ENCODE measurements around the gene ANKRD60.

The ANKRD60 gene

GRCh38 chr20:58174708-58175280 is 53.7 kb downstream of the ANKRD60 start:
- no peak overlapping the region for H3K4me3 ChIP-seq (ENCODE audit: low read depth, low read length)
- no peak for TF ChIP-seq CTCF (IDR thresholded peaks at IDR 0.05; ENCODE audit: borderline replicate concordance, insufficient read depth, low read depth, low read length)

DNA sequence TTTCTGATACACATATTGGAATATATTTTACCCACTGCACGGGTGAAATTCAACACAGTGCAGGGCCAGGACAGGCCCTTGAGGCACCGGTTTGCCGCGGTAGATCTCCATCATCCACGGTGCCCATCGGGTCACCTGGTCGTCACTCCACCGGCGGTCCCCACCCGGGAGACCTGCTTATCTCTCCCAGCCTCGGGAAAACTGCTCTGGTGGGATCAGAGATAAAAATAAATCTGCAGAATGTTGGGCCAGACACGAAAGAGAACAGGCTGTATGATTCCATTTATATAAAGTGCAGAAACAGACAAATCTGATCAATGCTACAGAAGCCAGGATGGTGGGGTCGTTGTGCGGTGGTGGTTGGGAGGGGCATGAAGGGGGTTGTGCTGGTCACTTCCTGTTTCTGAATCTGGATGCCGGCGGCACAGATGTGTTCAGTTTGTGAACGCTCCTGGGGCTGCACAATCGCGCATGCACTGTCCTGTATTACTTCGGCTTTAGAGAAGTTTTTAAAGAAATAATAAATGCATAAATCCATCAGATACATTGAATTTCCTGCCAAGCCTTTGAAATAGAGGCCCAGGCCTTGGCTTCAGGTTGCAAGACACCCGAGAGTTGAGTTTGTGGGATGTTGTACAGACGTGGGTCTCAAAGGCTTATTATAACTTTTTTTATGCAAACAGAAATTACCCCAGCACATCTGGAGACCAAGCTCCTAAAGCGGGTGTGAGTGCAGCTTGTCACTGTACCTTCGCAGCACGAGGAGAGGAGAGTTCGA is 54.3 kb downstream of the ANKRD60 start:
- no peak overlapping the region for H3K4me3 ChIP-seq (ENCODE audit: low read depth, low read length)

GRCh38 chr20:58173091-58173490 is 55.4 kb downstream of the ANKRD60 start:
- no peak overlapping the region for H3K4me3 ChIP-seq (ENCODE audit: low read depth, low read length)
- no peak for TF ChIP-seq CTCF (IDR thresholded peaks at IDR 0.05; ENCODE audit: borderline replicate concordance, insufficient read depth, low read depth, low read length)

More for the DNA sequence above, 54.3 kb downstream of the ANKRD60 start:
- no peak for TF ChIP-seq CTCF (IDR thresholded peaks at IDR 0.05; ENCODE audit: borderline replicate concordance, insufficient read depth, low read depth, low read length)

DNA sequence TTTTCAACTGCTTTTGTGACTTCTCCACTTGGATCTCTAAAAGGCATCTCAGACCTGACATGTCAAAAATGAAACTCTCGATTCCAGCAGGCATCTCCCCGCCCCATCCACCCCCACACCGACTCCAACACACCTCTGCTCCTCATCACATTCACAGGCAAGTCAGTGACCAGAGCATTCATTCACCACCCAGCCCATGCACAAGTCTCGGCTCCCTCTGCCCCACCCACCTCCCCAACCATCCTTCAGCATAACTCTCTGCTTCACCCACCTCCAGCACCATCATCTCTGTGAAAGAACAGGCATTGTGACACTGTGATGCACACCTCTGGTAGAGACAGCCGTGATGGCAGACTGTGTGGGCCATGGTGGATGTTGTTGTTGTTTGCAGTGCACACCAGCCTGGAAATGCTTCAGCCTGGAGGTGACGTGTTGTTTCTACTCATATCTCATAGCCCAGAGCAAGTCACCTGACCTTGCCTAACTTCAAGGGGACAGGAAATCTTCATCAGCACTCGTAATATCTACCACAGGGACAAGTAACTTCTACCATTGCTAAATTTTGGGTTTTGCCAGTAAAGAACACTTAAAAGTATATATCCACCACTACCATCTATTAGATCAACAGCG is 56.5 kb downstream of the ANKRD60 start:
- no peak overlapping the region for H3K4me3 ChIP-seq (ENCODE audit: low read depth, low read length)
- TF ChIP-seq CTCF (IDR thresholded peaks at IDR 0.05; ENCODE audit: borderline replicate concordance, insufficient read depth, low read depth, low read length), result no peak

DNA sequence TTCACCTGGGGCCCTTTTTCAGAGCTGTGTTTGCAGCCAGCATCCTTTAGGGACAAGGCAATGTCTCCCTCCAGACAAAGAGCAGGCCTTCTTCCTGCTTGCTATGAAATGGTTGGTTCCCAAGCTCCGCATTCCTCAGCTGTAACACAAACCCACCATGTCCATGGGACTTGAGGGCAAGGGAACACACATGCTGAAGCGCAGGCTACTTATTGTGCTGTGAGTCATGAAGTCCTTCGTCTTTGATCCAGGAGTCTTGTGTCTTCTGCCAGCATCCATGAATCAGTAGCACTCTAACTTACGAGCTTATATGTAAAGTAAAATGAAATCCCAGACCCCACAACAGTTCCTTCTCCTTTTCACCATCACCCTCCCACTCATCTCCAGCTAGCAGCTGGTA is 59.0 kb downstream of the ANKRD60 start:
- TF ChIP-seq CTCF (IDR thresholded peaks at IDR 0.05; ENCODE audit: borderline replicate concordance, insufficient read depth, low read depth, low read length), result no peak
- no peak overlapping the region for H3K4me3 ChIP-seq (ENCODE audit: low read depth, low read length)

DNA sequence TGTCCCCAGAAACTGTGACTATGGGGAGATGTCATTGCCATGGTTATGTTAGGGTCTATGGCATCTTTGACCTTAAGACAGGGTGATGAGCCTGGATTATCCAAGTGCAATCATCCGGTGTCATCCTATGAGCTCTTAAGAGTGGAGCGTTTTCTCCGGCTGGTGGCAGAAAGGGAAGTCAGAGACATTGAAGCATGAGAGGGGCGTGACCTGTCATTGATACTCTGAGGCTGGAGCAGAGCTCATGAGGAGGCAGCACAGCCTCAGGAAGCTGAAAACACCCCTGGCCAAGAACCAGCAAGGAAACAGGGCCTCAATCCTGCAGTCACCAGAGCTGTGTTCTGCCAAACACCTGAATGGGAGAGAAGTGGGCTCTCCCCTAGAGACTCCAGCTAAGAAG is 59.6 kb downstream of the ANKRD60 start:
- H3K4me3 ChIP-seq (ENCODE audit: low read depth, low read length), result no peak overlapping the region
- no peak for TF ChIP-seq CTCF (IDR thresholded peaks at IDR 0.05; ENCODE audit: borderline replicate concordance, insufficient read depth, low read depth, low read length)
